Measurements from ENCODE around the gene TRIM46. TPM values are rescaled to one million over a fixed set of nuclear protein-coding genes. Genes with fewer than 3 reads are reported as not detected.
"Not testable (repeated sequence)": the region's sequence is repeated elsewhere in the genome, so short reads cannot be mapped to it uniquely, and the experiment has no call there.

The TRIM46 gene
- total RNA-seq, 1 donor from 2014 or later: 13.2 TPM

- FAIRE-seq (no peak), DNase-seq (ENCODE audit: low read depth) (no peak)
- Histone ChIP-seq H3K9ac (ENCODE audit: low read length) (no peak overlapping the region), H3K79me2 (ENCODE audit: insufficient read depth, low read length) (peaks cover 19% of the 10 kb centered on the region), H4K20me1 (ENCODE audit: insufficient read depth, low read length) (no peaks in the 10 kb centered on the region), H2AFZ (ENCODE audit: low read depth, low read length) (no peak overlapping the region), H3K36me3 (ENCODE audit: insufficient read depth, low read length) (no peaks in the 10 kb centered on the region), H3K4me3 (ENCODE audit: insufficient read depth, low read depth, low read length) (no peak overlapping the region), H3K27me3 (ENCODE audit: insufficient read depth, low read length) (no peaks in the 10 kb centered on the region), H3K9me3 (ENCODE audit: insufficient read depth, low read depth, low read length) (no peaks in the 10 kb centered on the region), H3K4me1 (ENCODE audit: insufficient read depth, low read length) (peaks cover 25% of the 10 kb centered on the region), H3K4me2 (ENCODE audit: low read length) (no peak overlapping the region), H3K27ac (ENCODE audit: low read depth, low read length) (no peak overlapping the region)
- Mint-ChIP-seq H3K27ac (ENCODE audit: unreplicated experiment) (peak overlapping the region; percentile 58), H3K36me3 (ENCODE audit: low read depth, unreplicated experiment) (no peaks in the 10 kb centered on the region), H3K9me3 (ENCODE audit: unreplicated experiment) (no peaks in the 10 kb centered on the region), H3K4me3 (ENCODE audit: unreplicated experiment) (peak overlapping the region; percentile 50), H3K27me3 (ENCODE audit: low read depth, unreplicated experiment) (no peaks in the 10 kb centered on the region), H3K4me1 (ENCODE audit: low read depth, unreplicated experiment) (peaks cover 23% of the 10 kb centered on the region)
- no peak for TF ChIP-seq CTCF (IDR thresholded peaks at IDR 0.05; ENCODE audit: insufficient read depth, low read depth, low read length)
These were observed 49.4 kb downstream of the TRIM46 start for GRCh38 chr1:155223047-155223446.

- DNase-seq (ENCODE audit: low read depth); H3K4me3 ChIP-seq (ENCODE audit: insufficient read depth, low read depth, low read length); FAIRE-seq; H3K36me3 Mint-ChIP-seq (ENCODE audit: low read depth, unreplicated experiment); H3K27me3 ChIP-seq (ENCODE audit: insufficient read depth, low read length); H4K20me1 ChIP-seq (ENCODE audit: insufficient read depth, low read length); H3K9me3 ChIP-seq (ENCODE audit: insufficient read depth, low read depth, low read length); H3K27me3 Mint-ChIP-seq (ENCODE audit: low read depth, unreplicated experiment); H3K36me3 ChIP-seq (ENCODE audit: insufficient read depth, low read length); H2AFZ ChIP-seq (ENCODE audit: low read depth, low read length); H3K9me3 Mint-ChIP-seq (ENCODE audit: unreplicated experiment): not testable (repeated sequence)
- Mint-ChIP-seq H3K27ac (ENCODE audit: unreplicated experiment) (peak overlapping the region; percentile 97), H3K4me1 (ENCODE audit: low read depth, unreplicated experiment) (peaks cover 26% of the 10 kb centered on the region), H3K4me3 (ENCODE audit: unreplicated experiment) (peak overlapping the region; percentile 89)
- H3K79me2 ChIP-seq (ENCODE audit: insufficient read depth, low read length): peaks cover 19% of the 10 kb centered on the region
- peak overlapping the region; percentile 95 for H3K4me2 ChIP-seq (ENCODE audit: low read length)
- peak overlapping the region; percentile 60 for H3K27ac ChIP-seq (ENCODE audit: low read depth, low read length)
- peaks cover 25% of the 10 kb centered on the region for H3K4me1 ChIP-seq (ENCODE audit: insufficient read depth, low read length)
- peak overlapping the region; percentile 32 for H3K9ac ChIP-seq (ENCODE audit: low read length)
These were observed 51.7 kb downstream of the TRIM46 start for GRCh38 chr1:155225404-155225759.

- Mint-ChIP-seq H3K9me3 (ENCODE audit: unreplicated experiment) (peaks cover 4% of the 10 kb centered on the region), H3K4me1 (ENCODE audit: low read depth, unreplicated experiment) (peaks cover 26% of the 10 kb centered on the region), H3K4me3 (ENCODE audit: unreplicated experiment) (peak overlapping the region; percentile 89), H3K27me3 (ENCODE audit: low read depth, unreplicated experiment) (no peaks in the 10 kb centered on the region), H3K27ac (ENCODE audit: unreplicated experiment) (peak overlapping the region; percentile 97), H3K36me3 (ENCODE audit: low read depth, unreplicated experiment) (no peaks in the 10 kb centered on the region)
- H3K27ac ChIP-seq (ENCODE audit: low read depth, low read length): peak overlapping the region; percentile 84
- peaks cover 29% of the 10 kb centered on the region for H3K4me1 ChIP-seq (ENCODE audit: insufficient read depth, low read length)
- peaks cover 19% of the 10 kb centered on the region for H3K79me2 ChIP-seq (ENCODE audit: insufficient read depth, low read length)
- H3K4me3 ChIP-seq (ENCODE audit: insufficient read depth, low read depth, low read length): peak overlapping the region; percentile 84
- no peaks in the 10 kb centered on the region for H3K36me3 ChIP-seq (ENCODE audit: insufficient read depth, low read length)
- no peak for FAIRE-seq
- no peaks in the 10 kb centered on the region for H4K20me1 ChIP-seq (ENCODE audit: insufficient read depth, low read length)
- peak; percentile 32 for TF ChIP-seq CTCF (IDR thresholded peaks at IDR 0.05; ENCODE audit: insufficient read depth, low read depth, low read length)
- no peak for TF ChIP-seq EZH2 (IDR thresholded peaks at IDR 0.05; ENCODE audit: insufficient read depth, low read length)
- peak overlapping the region; percentile 95 for H3K4me2 ChIP-seq (ENCODE audit: low read length)
- DNase-seq (ENCODE audit: low read depth): peak; percentile 74
- no peaks in the 10 kb centered on the region for H3K9me3 ChIP-seq (ENCODE audit: insufficient read depth, low read depth, low read length)
- H2AFZ ChIP-seq (ENCODE audit: low read depth, low read length): peak overlapping the region; percentile 62
- peak overlapping the region; percentile 92 for H3K9ac ChIP-seq (ENCODE audit: low read length)
- H3K27me3 ChIP-seq (ENCODE audit: insufficient read depth, low read length): no peaks in the 10 kb centered on the region
These were observed 52.7 kb downstream of the TRIM46 start for GRCh38 chr1:155226188-155226909.

All from astrocyte (in vitro differentiated cells and primary cell).